GM12873 (cell line): ENCODE results near the gene PSD.

ENCODE experiments used
- CTCF ChIP-seq: IDR thresholded peaks from 2 replicates; pipeline ENCODE4 v1.5.1; 2012; ENCODE audit warnings: low read depth, mild to moderate bottlenecking, moderate library complexity, low read length, control low read depth; ENCODE audit not compliant: insufficient read depth; ENCODE audit errors: missing control alignments

The PSD gene

GRCh38 chr10:102418622-102419268 is at the start of gene PSD:
TSS of gene PSD (minus strand) at chr10:102418785. CDS start at chr10:102417038, 1,747 bp downstream.
- TF ChIP-seq CTCF = no peak

DNA sequence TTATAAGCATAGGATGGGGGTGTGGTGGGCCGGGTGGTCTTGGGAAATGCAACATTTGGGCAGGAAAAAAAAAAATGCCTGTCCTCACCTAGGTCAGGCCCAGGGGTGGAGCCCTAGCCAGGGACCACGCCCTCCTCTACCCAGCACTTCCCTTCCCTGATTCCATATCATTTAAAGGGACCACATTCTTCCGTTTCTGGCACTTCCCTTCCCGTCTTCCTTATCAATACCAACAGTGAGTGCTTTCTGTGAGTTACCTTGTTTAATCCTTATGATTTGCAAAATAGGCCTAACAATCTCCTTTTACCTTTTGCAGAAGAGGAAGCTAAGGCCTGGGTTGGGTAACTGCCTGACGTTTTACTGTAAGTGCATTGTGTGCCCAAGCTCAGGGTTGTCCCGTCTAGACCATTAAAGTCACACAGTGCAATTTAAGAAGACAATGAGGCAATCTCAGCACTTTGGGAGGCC is 49.4 kb upstream of the PSD start:
- TF ChIP-seq CTCF = no peak

GRCh38 chr10:102467318-102467717 is 48.7 kb upstream of the PSD start:
- no peak for TF ChIP-seq CTCF

DNA sequence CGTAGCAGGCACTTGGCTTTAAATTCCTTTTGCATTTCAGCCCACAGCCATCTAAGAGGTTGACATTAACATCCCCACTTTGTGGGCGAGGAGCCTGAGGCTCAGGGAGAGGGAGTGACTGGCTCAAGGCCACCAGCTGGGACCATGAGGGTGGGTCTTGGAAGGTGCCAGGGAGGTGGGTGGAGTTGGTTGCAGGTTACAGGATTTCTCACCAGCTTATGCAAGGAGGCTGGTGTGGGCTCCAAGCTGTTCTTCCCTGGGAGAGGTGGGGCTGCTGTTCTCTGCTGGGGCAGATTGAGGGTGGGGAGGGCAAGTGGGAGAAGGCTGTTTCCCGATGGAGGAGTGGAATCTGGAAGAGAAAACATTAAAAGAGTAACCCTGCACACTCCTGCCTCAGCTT is 46.9 kb upstream of the PSD start:
- TF ChIP-seq CTCF = no peak

GRCh38 chr10:102463983-102464382 is 45.4 kb upstream of the PSD start:
- TF ChIP-seq CTCF = no peak

GRCh38 chr10:102462512-102463054 is 44.0 kb upstream of the PSD start:
- TF ChIP-seq CTCF = no peak

DNA sequence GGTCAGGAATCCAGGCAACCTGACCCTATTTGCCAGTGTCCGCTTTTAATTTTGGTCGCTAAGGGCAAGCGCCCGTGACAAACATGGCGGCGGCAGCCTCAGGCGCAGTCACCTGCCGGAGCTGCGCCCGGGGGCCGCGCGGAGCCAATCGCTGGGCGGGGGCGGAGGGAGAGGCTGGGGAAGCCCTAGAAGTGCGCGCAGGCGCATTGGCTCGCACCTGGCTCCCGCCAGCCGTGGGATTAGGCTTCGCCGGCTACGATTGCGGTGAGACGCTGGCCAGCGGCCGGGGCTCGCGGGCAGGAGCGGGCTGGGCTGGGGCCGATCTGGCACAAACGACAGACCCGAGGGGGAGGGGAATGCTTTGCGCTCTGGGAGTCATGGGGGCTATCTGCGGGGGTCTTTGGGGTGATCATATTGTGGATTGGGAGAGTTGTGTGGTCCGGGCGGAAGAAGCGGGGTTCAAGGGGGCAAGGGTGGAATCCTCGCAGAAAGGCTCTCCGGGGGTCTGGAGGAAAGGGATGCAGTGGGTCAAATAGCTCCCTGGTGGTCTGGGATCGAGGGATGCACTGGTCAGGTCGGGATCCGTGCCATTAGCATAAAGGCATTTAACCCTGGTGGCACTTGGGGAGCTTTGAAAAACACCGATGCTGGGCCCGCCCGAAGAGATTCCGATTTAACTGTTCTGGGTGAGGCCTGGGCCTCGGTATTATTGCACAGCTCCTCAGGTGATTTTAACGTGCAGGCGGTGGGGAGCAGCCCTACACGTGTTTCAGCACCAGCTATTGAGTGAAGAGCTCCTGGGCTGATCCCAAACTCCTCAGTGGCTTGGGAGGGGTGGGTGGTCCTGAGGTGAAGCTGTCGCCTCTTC is 42.8 kb upstream of the PSD start:
- no peak for TF ChIP-seq CTCF
